SK-N-SH (cell line): ENCODE measurements around the gene R3HDM4. TPM values are rescaled to one million over a fixed set of nuclear protein-coding genes. Genes with fewer than 3 reads are reported as not detected.

Experiments
- CTCF ChIA-PET: fragments of 300-600, 350-600 bp; formaldehyde crosslinking; extraction: SDS; loops from one replicate; lab custom pipeline; 2021; lab: Yijun Ruan, JAX
- POLR2A ChIA-PET: fragments of 350-600 bp; sonication (Branson Sonifier 250); formaldehyde crosslinking; extraction: SDS; loops from one replicate; lab custom pipeline; 2020; ENCODE audit warnings: antibody characterized with exemption, inconsistent platforms; lab: Yijun Ruan, JAX
- DNase-seq: peaks from one replicate; pipeline ENCODE4 v3.0.0; 2012
- H2AFZ ChIP-seq: fragments of 200-600 bp; sonication (generic); 2 replicates; pipeline ENCODE4 v1.8.1; 2016; ENCODE audit warnings: antibody characterized with exemption, mild to moderate bottlenecking, low read depth
- H3F3A ChIP-seq: fragments of 200-600 bp; sonication (generic); replicated peaks from 2 replicates; pipeline ENCODE3; 2016; ENCODE audit warnings: antibody characterized with exemption, mild to moderate bottlenecking; ENCODE audit not compliant: insufficient read depth
- H3K27ac ChIP-seq, 2 experiments: fragments of 200-500 bp in 1 of 2; fragments of 200-600 bp in 1 of 2; sonication (Bioruptor generic) in 1 of 2; sonication (generic), shearing (Covaris generic) in 1 of 2; 2 replicates each; pipeline versions ENCODE4 v1.5.1 to v1.6.1; 2014 to 2016; ENCODE audit warnings: low read depth in 2 of 2, inconsistent platforms in 1 of 2, low read length in 1 of 2, mild to moderate bottlenecking in 1 of 2, mixed read lengths in 1 of 2
- H3K27me3 ChIP-seq: fragments of 200-600 bp; sonication (generic), shearing (Covaris generic); 2 replicates; pipeline ENCODE4 v1.6.1; 2016; ENCODE audit warnings: mixed run types; ENCODE audit not compliant: insufficient read depth
- H3K36me3 ChIP-seq, 2 experiments: fragments of 200-500 bp in 1 of 2; fragments of 200-600 bp in 1 of 2; sonication (Bioruptor generic) in 1 of 2; sonication (generic) in 1 of 2; replicated peaks in 1 of 2; 2 replicates each; pipeline versions ENCODE3 to v1.5.1; 2014 to 2016; ENCODE audit warnings: low read length in 1 of 2, mild to moderate bottlenecking in 1 of 2; ENCODE audit not compliant: insufficient read depth in 2 of 2, control insufficient read depth in 1 of 2
- H3K4me1 ChIP-seq, 2 experiments: fragments of 200-500 bp in 1 of 2; fragments of 200-600 bp in 1 of 2; sonication (Bioruptor generic) in 1 of 2; sonication (generic), shearing (Covaris generic) in 1 of 2; 2 replicates each; pipeline versions ENCODE4 v1.5.1 to v1.6.1; 2014 to 2016; ENCODE audit warnings: low read depth in 1 of 2, low read length in 1 of 2, mixed run types in 1 of 2; ENCODE audit not compliant: insufficient read depth in 2 of 2, control insufficient read depth in 1 of 2
- H3K4me2 ChIP-seq: fragments of 200-600 bp; sonication (generic), shearing (Covaris generic); 2 replicates; pipeline ENCODE4 v1.6.1; 2017; ENCODE audit warnings: mixed run types
- H3K4me3 ChIP-seq, 2 experiments: fragments of 200-500 bp in 1 of 2; fragments of 200-600 bp in 1 of 2; sonication (Bioruptor generic) in 1 of 2; sonication (generic), shearing (Covaris generic) in 1 of 2; 2 replicates each; pipeline versions ENCODE4 v1.5.1 to v1.8.1; 2014 to 2016; ENCODE audit warnings: low read depth in 2 of 2, inconsistent platforms in 1 of 2, low read length in 1 of 2, mild to moderate bottlenecking in 1 of 2, mixed read lengths in 1 of 2, moderate library complexity in 1 of 2
- H3K79me2 ChIP-seq: fragments of 200-600 bp; sonication (generic); 2 replicates; pipeline ENCODE4 v1.8.1; 2017; ENCODE audit warnings: mild to moderate bottlenecking; ENCODE audit not compliant: insufficient read depth
- H3K9ac ChIP-seq: fragments of 200-600 bp; sonication (generic); 2 replicates; pipeline ENCODE4 v1.6.1; 2017; ENCODE audit warnings: mixed run types
- H3K9me2 ChIP-seq: fragments of 200-600 bp; sonication (generic); 2 replicates; pipeline ENCODE4 v1.6.1; 2017; ENCODE audit warnings: mixed run types
- H3K9me3 ChIP-seq: fragments of 200-600 bp; sonication (generic); 2 replicates; pipeline ENCODE4 v1.6.1; 2017; ENCODE audit warnings: mixed run types, mild to moderate bottlenecking, moderate library complexity
- H4K20me1 ChIP-seq: fragments of 200-600 bp; sonication (generic); 2 replicates; pipeline ENCODE4 v1.6.1; 2017; ENCODE audit warnings: mild to moderate bottlenecking, mixed run types; ENCODE audit not compliant: insufficient read depth
- FOSL2 ChIP-seq: IDR thresholded peaks from 2 replicates; pipeline ENCODE4 v1.4.0; 2012; ENCODE audit warnings: low read depth, mild to moderate bottlenecking, moderate library complexity, borderline replicate concordance
- FOXJ3 ChIP-seq: sonication (generic); formaldehyde crosslinking; IDR thresholded peaks from 2 replicates; pipeline ENCODE4 v1.5.1; 2020; ENCODE audit warnings: mild to moderate bottlenecking, missing genetic modification reagents
- IRF3 ChIP-seq: fragments of 150-350 bp; IDR thresholded peaks from 2 replicates; pipeline ENCODE4 v1.6.1; 2016; ENCODE audit warnings: mild to moderate bottlenecking, low read depth, low read length
- JUND ChIP-seq: IDR thresholded peaks from 2 replicates; pipeline ENCODE4 v1.4.0; 2012
- NFIC ChIP-seq: IDR thresholded peaks from 2 replicates; pipeline ENCODE4 v1.4.0; 2012; ENCODE audit warnings: borderline replicate concordance
- NRF1 ChIP-seq: IDR thresholded peaks from 2 replicates; pipeline ENCODE4 v1.6.1; 2012; ENCODE audit warnings: low read depth, mild to moderate bottlenecking, low read length
- POLR2AphosphoS5 ChIP-seq: IDR thresholded peaks from 2 replicates; pipeline ENCODE4 v1.6.1; 2012; ENCODE audit warnings: low read depth, low read length
- RAD21 ChIP-seq: IDR thresholded peaks from 2 replicates; pipeline ENCODE4 v1.6.1; 2012; ENCODE audit warnings: mild to moderate bottlenecking, low read length
- RFX5 ChIP-seq: IDR thresholded peaks from 2 replicates; pipeline ENCODE4 v1.6.1; 2012; ENCODE audit warnings: mild to moderate bottlenecking, improper control_type of control experiment, low read length
- SIN3A ChIP-seq: IDR thresholded peaks from 2 replicates; pipeline ENCODE4 v1.6.1; 2012; ENCODE audit warnings: low read depth, mild to moderate bottlenecking, low read length, moderate library complexity, borderline replicate concordance
- TCF12 ChIP-seq: IDR thresholded peaks from 2 replicates; pipeline ENCODE4 v1.4.0; 2012
- TEAD4 ChIP-seq: IDR thresholded peaks from 2 replicates; pipeline ENCODE4 v1.4.0; 2012; ENCODE audit warnings: mild to moderate bottlenecking, borderline replicate concordance; ENCODE audit not compliant: insufficient read depth
- ZBTB33 ChIP-seq: IDR thresholded peaks from 2 replicates; pipeline ENCODE4 v1.4.0; 2012; ENCODE audit warnings: low read depth, borderline replicate concordance
- WGBS: methylation state at CpG from one replicate; pipeline ENCODE4 v1.1.6; 2017; ENCODE audit warnings: low lambda C conversion rate; 5-methylcytosine and 5-hydroxymethylcytosine counted together
- polyA plus RNA-seq, 3 experiments: library from polyadenylated mRNA; depleted of rRNA; stranded (reverse); fragments of >200 nt; gene quantifications; 2 replicates each; pipeline ENCODE4 v1.2.3, GENCODE V29; 2012
- TF ChIP-seq, protein P1 (sequence below): IDR thresholded peaks from 2 replicates; pipeline ENCODE4 v1.4.0; 2012; ENCODE audit warnings: low read depth
- TF ChIP-seq, protein P2 (sequence below): fragments of 150-350 bp; IDR thresholded peaks from 2 replicates; pipeline ENCODE4 v1.6.1; 2017; ENCODE audit warnings: antibody characterized with exemption, low read length, low read depth, borderline replicate concordance
- TF ChIP-seq, protein P3 (sequence below): IDR thresholded peaks from 2 replicates; pipeline ENCODE4; 2012

R3HDM4 gene
- polyA plus RNA-seq, 1 of the 3 experiments (the other 2 are of a cell fraction): 39.2 TPM

DNA sequence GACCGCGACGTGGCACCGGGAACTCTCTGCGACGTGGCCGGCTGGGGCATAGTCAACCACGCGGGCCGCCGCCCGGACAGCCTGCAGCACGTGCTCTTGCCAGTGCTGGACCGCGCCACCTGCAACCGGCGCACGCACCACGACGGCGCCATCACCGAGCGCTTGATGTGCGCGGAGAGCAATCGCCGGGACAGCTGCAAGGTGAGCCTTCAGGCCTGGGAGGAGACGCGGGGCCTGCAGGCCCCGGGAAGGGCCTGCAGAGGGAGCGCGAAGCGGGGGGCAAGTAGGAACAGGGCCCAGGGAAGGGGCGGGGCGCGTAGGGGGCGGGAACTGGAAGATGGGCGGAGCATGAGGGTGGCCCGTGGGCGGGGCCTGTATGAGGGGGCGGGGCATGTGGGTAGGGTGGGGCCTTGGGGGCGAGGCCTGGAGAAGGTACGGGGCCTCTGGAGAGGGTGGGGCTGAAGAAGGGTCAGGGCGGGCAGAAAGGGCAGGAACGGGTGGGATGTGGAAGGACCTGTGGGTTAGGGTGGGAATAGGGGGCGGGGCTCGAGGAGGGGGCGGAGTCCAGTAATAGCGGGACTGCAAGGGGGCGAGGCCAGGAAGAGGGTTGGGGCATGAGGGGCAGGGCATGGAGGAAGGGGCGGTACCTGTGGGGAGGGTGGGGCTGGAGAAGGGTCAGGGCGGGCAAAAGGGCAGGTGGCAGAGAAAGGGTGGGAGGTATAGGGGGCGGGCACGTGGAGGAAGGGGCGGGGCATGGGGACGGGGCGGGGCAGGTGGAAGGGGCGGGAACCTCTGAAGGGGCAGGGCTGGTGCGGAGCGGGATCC, 51.1 kb downstream of the R3HDM4 start:
- Histone ChIP-seq H3K9ac (no peak overlapping the region), H3K4me3 (peak overlapping the region in 1 of 2 experiments; percentile 3; a peak in 1 of 4 replicates), H3K4me2 (peak overlapping the region; percentile 50; the same call in 1 of the 2 replicates), H3F3A (peaks cover 7% of the 10 kb centered on the region), H3K9me2 (no peaks in the 10 kb centered on the region), H3K79me2 (no peaks in the 10 kb centered on the region), H3K27ac (no peak overlapping the region), H3K9me3 (no peaks in the 10 kb centered on the region), H3K4me1 (peaks cover 0 to 4% of the 10 kb centered on the region in 2 experiments; a peak in 1 of 4 replicates), H3K36me3 (no peaks in the 10 kb centered on the region), H2AFZ (no peak overlapping the region), H3K27me3 (peaks cover 18% of the 10 kb centered on the region), H4K20me1 (no peaks in the 10 kb centered on the region)
- ChIA-PET CTCF (interaction anchor here (1.1 to 2.5 kb wide), 2 partner anchors 55 to 122 kb away, joined by 8 to 18 read pairs; partner anchors contain the start of genes KISS1R and WDR18), POLR2A (no interaction called here)
- WGBS: 6% methylated on average over 28 of the region's 60 CpGs
- TF ChIP-seq, protein P1, sequence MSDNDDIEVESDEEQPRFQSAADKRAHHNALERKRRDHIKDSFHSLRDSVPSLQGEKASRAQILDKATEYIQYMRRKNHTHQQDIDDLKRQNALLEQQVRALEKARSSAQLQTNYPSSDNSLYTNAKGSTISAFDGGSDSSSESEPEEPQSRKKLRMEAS: peak; percentile 88
- TF ChIP-seq POLR2AphosphoS5: no peak
- peak; percentile 95 for DNase-seq

- no peak overlapping the region for H3K27ac ChIP-seq
- peak overlapping the region in 1 of 2 experiments; percentile 3; a peak in 1 of 4 replicates for H3K4me3 ChIP-seq
- no peak overlapping the region for H3K9ac ChIP-seq
- no peak for DNase-seq
- H3K9me2 ChIP-seq: no peaks in the 10 kb centered on the region
- no peaks in the 10 kb centered on the region for H3K9me3 ChIP-seq
- peak overlapping the region; percentile 50; the same call in 1 of the 2 replicates for H3K4me2 ChIP-seq
- peaks cover 7% of the 10 kb centered on the region for H3F3A ChIP-seq
- no peaks in the 10 kb centered on the region for H3K36me3 ChIP-seq
- 15% methylated on average over 23 of the region's 35 CpGs for WGBS
- ChIA-PET POLR2A (no interaction called here), CTCF (interaction anchor here (1.1 to 5.1 kb wide), 2 partner anchors 18 to 61 kb away, joined by 3 to 44 read pairs; no protein-coding TSS in a partner anchor)
- H4K20me1 ChIP-seq: no peaks in the 10 kb centered on the region
- H3K4me1 ChIP-seq: peaks cover 0 to 4% of the 10 kb centered on the region in 2 experiments; a peak in 1 of 4 replicates
- no peaks in the 10 kb centered on the region for H3K79me2 ChIP-seq
- H2AFZ ChIP-seq: no peak overlapping the region
- H3K27me3 ChIP-seq: peaks cover 18% of the 10 kb centered on the region
- TF ChIP-seq, protein P1: no peak
- no peak for TF ChIP-seq RFX5
- TF ChIP-seq NRF1: no peak
- TF ChIP-seq, protein P2, sequence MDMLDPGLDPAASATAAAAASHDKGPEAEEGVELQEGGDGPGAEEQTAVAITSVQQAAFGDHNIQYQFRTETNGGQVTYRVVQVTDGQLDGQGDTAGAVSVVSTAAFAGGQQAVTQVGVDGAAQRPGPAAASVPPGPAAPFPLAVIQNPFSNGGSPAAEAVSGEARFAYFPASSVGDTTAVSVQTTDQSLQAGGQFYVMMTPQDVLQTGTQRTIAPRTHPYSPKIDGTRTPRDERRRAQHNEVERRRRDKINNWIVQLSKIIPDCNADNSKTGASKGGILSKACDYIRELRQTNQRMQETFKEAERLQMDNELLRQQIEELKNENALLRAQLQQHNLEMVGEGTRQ: no peak
- no peak for TF ChIP-seq NFIC
- TF ChIP-seq JUND: no peak
- TF ChIP-seq, protein P3, sequence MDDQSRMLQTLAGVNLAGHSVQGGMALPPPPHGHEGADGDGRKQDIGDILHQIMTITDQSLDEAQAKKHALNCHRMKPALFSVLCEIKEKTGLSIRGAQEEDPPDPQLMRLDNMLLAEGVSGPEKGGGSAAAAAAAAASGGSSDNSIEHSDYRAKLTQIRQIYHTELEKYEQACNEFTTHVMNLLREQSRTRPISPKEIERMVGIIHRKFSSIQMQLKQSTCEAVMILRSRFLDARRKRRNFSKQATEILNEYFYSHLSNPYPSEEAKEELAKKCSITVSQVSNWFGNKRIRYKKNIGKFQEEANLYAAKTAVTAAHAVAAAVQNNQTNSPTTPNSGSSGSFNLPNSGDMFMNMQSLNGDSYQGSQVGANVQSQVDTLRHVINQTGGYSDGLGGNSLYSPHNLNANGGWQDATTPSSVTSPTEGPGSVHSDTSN: no peak
- no peak for TF ChIP-seq FOXJ3 (CRISPR knock-in tag)
- TF ChIP-seq FOSL2: no peak
- TF ChIP-seq SIN3A: no peak
- TF ChIP-seq TCF12: no peak
- TF ChIP-seq ZBTB33: no peak
- TF ChIP-seq RAD21: no peak
- TF ChIP-seq IRF3: no peak
- no peak for TF ChIP-seq TEAD4
These were observed 51.8 kb downstream of the R3HDM4 start for GRCh38 chr19:861141-861755.
